SJCRH30 (cell line): ENCODE measurements around the gene CCDC88B. TPM values are rescaled to one million over a fixed set of nuclear protein-coding genes. Genes with fewer than 3 reads are reported as not detected.
"Not testable (repeated sequence)": the region's sequence is repeated elsewhere in the genome, so short reads cannot be mapped to it uniquely, and the experiment has no call there.

Source experiments
- DNase-seq, 2 experiments: peaks; one replicate each; pipeline ENCODE4 v3.0.0-alpha.2; 2015 to 2020
- H3K27ac ChIP-seq: fragments of 250-450 bp; sonication (Bioruptor Pico); 2 replicates; pipeline ENCODE4 v1.5.1; 2020; ENCODE audit warnings: mild to moderate bottlenecking, moderate library complexity
- H3K27me3 ChIP-seq: fragments of 250-450 bp; sonication (Bioruptor Pico); 2 replicates; pipeline ENCODE4 v1.5.1; 2020; ENCODE audit warnings: mild to moderate bottlenecking, moderate library complexity
- H3K36me3 ChIP-seq: fragments of 250-450 bp; sonication (Bioruptor Pico); 2 replicates; pipeline ENCODE4 v1.5.1; 2020; ENCODE audit warnings: mild to moderate bottlenecking, moderate library complexity
- H3K4me1 ChIP-seq: fragments of 250-450 bp; sonication (Bioruptor Pico); 2 replicates; pipeline ENCODE4 v1.5.1; 2020; ENCODE audit warnings: mild to moderate bottlenecking, moderate library complexity
- H3K4me3 ChIP-seq: fragments of 250-450 bp; sonication (Bioruptor Pico); 2 replicates; pipeline ENCODE4 v1.5.1; 2020; ENCODE audit warnings: mild to moderate bottlenecking, moderate library complexity
- H3K9me3 ChIP-seq: fragments of 250-450 bp; sonication (Bioruptor Pico); replicated peaks from 2 replicates; pipeline ENCODE4 v1.5.1; 2020; ENCODE audit warnings: mild to moderate bottlenecking, moderate library complexity
- total RNA-seq: library from RNA; depleted of rRNA; stranded (reverse); fragments of >200 nt; shearing (Covaris generic); gene quantifications from 2 replicates; pipeline ENCODE4 v1.2.3, GENCODE V29; 2014

CCDC88B gene
- total RNA-seq, 1 experiment from 2014 or later: 0.59 TPM

GRCh38 chr11:64314805-64315561 is 25.0 kb upstream of the CCDC88B start:
- no peaks in the 10 kb centered on the region for H3K27me3 ChIP-seq
- DNase-seq: no peak
- H3K9me3 ChIP-seq: no peaks in the 10 kb centered on the region
- H3K4me1 ChIP-seq: no peaks in the 10 kb centered on the region
- no peak overlapping the region for H3K4me3 ChIP-seq
- H3K36me3 ChIP-seq: peaks cover 2% of the 10 kb centered on the region; the same call in 1 of the 2 replicates
- H3K27ac ChIP-seq: no peak overlapping the region

GRCh38 chr11:64315667-64316526 is 24.1 kb upstream of the CCDC88B start:
- H3K27me3 ChIP-seq, H3K27ac ChIP-seq, H3K9me3 ChIP-seq, H3K4me1 ChIP-seq, H3K4me3 ChIP-seq, DNase-seq, H3K36me3 ChIP-seq: not testable (repeated sequence)

DNA sequence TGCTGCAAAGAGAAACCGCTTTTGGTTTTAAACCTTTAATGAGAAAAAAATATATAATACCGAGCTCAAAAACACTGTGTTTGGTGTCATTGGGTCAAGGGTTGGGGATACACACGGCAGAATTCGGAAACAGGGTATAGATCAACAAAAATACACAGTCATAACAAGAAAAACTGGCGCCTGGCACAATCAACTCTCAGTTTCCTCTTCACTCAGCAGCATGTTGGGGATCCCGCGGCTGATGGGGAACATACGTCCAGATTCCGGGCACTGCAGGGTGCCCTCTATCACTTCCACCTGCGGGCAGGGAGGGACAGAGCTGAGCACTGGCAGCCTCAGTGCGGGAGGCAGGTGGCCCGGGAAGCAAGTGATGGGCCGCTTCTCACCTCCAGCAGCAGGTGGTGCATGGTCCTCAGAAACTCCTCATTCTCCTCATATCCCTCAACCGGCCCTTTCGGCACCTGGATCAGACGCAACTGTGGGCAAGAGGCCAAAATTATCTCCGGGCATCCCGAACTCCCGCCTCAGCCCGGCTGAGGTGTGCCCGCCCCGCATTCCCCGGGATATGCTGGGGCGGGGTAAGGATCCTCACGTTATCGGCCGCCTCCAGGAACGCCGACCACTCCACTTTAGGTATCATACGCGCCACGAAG is 23.2 kb upstream of the CCDC88B start:
- Histone ChIP-seq H3K27me3 (no peaks in the 10 kb centered on the region), H3K36me3 (peaks cover 2% of the 10 kb centered on the region; the same call in 1 of the 2 replicates), H3K27ac (peak overlapping the region; percentile 71), H3K4me1 (no peaks in the 10 kb centered on the region), H3K9me3 (no peaks in the 10 kb centered on the region), H3K4me3 (peak overlapping the region; percentile 68)
- no peak for DNase-seq

DNA sequence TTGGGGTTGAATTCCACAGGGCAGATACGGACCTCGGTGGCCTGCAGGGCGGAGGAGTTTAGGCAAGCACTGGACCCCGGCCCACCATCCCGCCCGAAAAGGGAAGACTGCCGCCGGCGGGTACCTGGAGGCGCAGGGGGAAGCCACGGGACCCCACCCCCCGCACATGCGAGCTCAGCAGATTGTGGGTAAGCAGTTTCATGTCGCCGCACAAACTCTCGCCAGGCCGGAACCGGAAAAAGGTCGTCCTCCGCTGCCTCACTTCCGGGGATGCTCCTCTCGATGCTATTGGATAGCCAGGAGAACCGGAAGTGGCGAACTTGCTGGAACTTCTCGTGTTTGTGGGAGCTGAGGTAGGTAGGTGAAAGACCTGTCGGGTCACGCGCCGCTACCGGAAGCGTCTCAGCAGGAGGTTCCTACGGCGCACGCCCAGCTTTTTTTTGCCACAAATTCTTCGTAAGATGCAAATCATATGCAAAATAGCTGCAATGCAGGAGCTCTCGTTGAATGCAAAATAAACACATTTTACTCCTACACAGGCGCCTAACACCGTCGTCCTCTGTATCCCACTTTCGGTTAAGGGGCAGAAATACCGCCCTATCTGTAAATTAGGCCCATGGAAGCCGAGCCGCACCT is 22.6 kb upstream of the CCDC88B start, which contains the start of gene TRMT112:
TSS of gene TRMT112 (minus strand) at position 235 of the 636 bp plus-strand sequence. CDS start at position 202, 33 bp downstream.
- Histone ChIP-seq H3K27ac (peak within 1 kb of the TSS; percentile 71), H3K4me3 (peak within 1 kb of the TSS; percentile 68), H3K9me3 (no peaks in the 10 kb centered on the region), H3K27me3 (no peaks in the 10 kb centered on the region), H3K4me1 (no peaks in the 10 kb centered on the region), H3K36me3 (peaks cover 2% of the 10 kb centered on the region; the same call in 1 of the 2 replicates)
- peak; percentile 94 to 95 for DNase-seq

- Histone ChIP-seq H3K27ac (peak within 1 kb of the TSS; percentile 71), H3K36me3 (peaks cover 2% of the 10 kb centered on the region; the same call in 1 of the 2 replicates), H3K4me1 (no peaks in the 10 kb centered on the region), H3K27me3 (no peaks in the 10 kb centered on the region), H3K9me3 (no peaks in the 10 kb centered on the region), H3K4me3 (peak within 1 kb of the TSS; percentile 68)
- peak; percentile 95 for DNase-seq
Measured at GRCh38 chr11:64317961-64318765, 21.8 kb upstream of the CCDC88B start, which contains the start of gene PRDX5. PRDX5 (plus strand) TSS chr11:64318121; CDS start chr11:64318216, 95 bp downstream.

DNA sequence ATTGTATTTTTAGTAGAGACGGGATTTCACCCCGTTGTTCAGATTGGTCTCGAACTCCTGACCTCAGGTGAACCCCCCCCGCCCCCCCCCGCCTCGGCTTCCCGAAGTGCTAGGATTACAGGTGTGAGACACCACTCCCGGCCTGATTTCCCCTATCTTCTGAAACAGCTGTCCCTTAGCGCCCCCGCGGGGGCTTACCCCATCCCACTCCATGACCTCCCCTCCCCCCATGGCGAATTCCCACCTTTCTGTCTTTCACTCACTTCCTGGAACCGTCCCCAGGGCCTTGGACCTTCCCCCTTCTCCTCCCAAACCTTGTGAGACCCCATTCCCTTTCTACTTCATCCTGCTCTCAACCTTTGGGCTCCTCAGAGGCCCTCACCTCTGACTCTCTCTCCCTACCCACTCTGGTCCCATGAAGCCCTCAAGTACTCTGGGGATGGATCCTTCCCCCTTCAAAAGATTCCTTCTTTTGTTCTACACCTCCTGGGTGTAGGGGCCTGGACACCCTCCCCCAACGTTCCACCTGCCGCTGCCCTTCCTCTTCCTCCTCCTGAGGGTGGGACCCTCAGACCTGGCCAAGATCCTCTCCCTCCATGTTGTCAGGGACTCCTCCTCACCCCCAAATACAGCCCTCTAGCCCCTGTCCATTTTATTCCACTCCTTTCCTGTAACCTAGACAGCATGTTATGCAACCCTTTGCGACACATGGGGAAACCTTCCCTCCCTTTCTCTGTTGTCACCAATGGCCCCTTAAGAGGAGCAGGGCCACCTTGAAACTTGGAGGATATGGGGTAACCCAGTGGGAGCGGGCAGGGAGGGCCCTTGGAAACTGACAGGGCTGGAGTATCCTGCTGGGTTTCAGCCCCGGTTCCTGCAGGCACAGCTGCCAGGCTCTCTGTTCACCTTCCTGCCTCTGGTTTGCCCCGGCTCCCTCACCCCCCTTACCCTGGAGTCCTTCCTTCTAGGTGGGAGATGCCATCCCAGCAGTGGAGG is 20.9 kb upstream of the CCDC88B start:
- H3K36me3 ChIP-seq: peaks cover 2% of the 10 kb centered on the region; the same call in 1 of the 2 replicates
- H3K4me1 ChIP-seq: no peaks in the 10 kb centered on the region
- H3K9me3 ChIP-seq: no peaks in the 10 kb centered on the region
- no peak for DNase-seq
- H3K27me3 ChIP-seq: no peaks in the 10 kb centered on the region
- H3K27ac ChIP-seq: no peak overlapping the region; the same call in 1 of the 2 replicates
- H3K4me3 ChIP-seq: peak overlapping the region; percentile 68

DNA sequence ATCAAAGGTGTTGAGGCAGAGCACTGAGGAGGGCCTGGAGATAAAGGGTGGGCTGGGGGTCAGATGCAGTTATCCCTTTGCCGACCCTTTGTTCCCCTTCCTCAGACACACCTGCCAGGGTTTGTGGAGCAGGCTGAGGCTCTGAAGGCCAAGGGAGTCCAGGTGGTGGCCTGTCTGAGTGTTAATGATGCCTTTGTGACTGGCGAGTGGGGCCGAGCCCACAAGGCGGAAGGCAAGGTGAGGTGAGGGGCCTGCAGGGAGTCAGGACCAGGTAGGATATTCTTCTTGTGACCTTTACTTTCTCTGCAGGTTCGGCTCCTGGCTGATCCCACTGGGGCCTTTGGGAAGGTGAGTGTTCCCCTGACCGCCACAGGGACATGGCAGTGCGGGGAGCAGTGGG is 19.4 kb upstream of the CCDC88B start:
- Histone ChIP-seq H3K9me3 (no peaks in the 10 kb centered on the region), H3K27ac (no peak overlapping the region), H3K4me1 (no peaks in the 10 kb centered on the region), H3K4me3 (no peak overlapping the region), H3K36me3 (no peaks in the 10 kb centered on the region), H3K27me3 (no peaks in the 10 kb centered on the region)
- DNase-seq: no peak

- no peaks in the 10 kb centered on the region for H3K4me1 ChIP-seq
- no peak for DNase-seq
- H3K9me3 ChIP-seq: no peaks in the 10 kb centered on the region
Measured at GRCh38 chr11:64321026-64321425, 19.0 kb upstream of the CCDC88B start.

GRCh38 chr11:64321533-64321932 is 18.5 kb upstream of the CCDC88B start:
- H3K4me3 ChIP-seq: no peak overlapping the region
- no peaks in the 10 kb centered on the region for H3K36me3 ChIP-seq
- no peaks in the 10 kb centered on the region for H3K4me1 ChIP-seq
- no peaks in the 10 kb centered on the region for H3K27me3 ChIP-seq
- no peaks in the 10 kb centered on the region for H3K9me3 ChIP-seq
- no peak overlapping the region for H3K27ac ChIP-seq
- DNase-seq: no peak

More at GRCh38 chr11:64321026-64321425, 19.0 kb upstream of the CCDC88B start:
- no peak overlapping the region for H3K4me3 ChIP-seq
- H3K27ac ChIP-seq: no peak overlapping the region
- H3K27me3 ChIP-seq: no peaks in the 10 kb centered on the region
- no peaks in the 10 kb centered on the region for H3K36me3 ChIP-seq

DNA sequence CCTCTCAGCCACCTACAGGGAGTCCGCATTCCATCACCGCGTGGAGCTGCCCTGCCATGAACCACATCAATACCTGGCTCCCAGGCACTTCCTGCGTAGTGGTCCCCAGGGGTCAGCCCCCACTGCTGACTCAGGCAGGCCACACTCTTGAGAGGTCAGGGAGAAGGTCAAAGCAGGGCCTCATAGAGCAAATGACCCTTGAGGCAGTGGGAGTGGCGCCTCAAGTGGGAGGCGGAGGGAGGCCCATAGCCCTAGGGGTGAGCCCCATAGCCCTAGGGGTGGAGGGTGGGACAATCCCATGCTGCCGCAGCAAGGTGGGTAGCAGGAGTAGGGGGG is 17.1 kb upstream of the CCDC88B start:
- no peaks in the 10 kb centered on the region for H3K27me3 ChIP-seq
- no peaks in the 10 kb centered on the region for H3K36me3 ChIP-seq
- H3K27ac ChIP-seq: no peak overlapping the region
- no peaks in the 10 kb centered on the region for H3K4me1 ChIP-seq
- no peaks in the 10 kb centered on the region for H3K9me3 ChIP-seq
- no peak for DNase-seq
- H3K4me3 ChIP-seq: no peak overlapping the region

GRCh38 chr11:64323373-64323772 is 16.6 kb upstream of the CCDC88B start:
- no peak for DNase-seq
- Histone ChIP-seq H3K4me3 (no peak overlapping the region), H3K27me3 (no peaks in the 10 kb centered on the region), H3K9me3 (no peaks in the 10 kb centered on the region), H3K36me3 (no peaks in the 10 kb centered on the region), H3K4me1 (no peaks in the 10 kb centered on the region), H3K27ac (no peak overlapping the region)

- not testable (repeated sequence) for H3K4me1 ChIP-seq, H3K27me3 ChIP-seq, H3K4me3 ChIP-seq, DNase-seq, H3K27ac ChIP-seq, H3K36me3 ChIP-seq, H3K9me3 ChIP-seq
Measured at GRCh38 chr11:64323984-64324383, 16.0 kb upstream of the CCDC88B start.
